ENCODE measurements around the gene TULP4.
"Not testable (repeated sequence)": the region's sequence is repeated elsewhere in the genome, so short reads cannot be mapped to it uniquely, and the experiment has no call there.

The TULP4 gene

DNA sequence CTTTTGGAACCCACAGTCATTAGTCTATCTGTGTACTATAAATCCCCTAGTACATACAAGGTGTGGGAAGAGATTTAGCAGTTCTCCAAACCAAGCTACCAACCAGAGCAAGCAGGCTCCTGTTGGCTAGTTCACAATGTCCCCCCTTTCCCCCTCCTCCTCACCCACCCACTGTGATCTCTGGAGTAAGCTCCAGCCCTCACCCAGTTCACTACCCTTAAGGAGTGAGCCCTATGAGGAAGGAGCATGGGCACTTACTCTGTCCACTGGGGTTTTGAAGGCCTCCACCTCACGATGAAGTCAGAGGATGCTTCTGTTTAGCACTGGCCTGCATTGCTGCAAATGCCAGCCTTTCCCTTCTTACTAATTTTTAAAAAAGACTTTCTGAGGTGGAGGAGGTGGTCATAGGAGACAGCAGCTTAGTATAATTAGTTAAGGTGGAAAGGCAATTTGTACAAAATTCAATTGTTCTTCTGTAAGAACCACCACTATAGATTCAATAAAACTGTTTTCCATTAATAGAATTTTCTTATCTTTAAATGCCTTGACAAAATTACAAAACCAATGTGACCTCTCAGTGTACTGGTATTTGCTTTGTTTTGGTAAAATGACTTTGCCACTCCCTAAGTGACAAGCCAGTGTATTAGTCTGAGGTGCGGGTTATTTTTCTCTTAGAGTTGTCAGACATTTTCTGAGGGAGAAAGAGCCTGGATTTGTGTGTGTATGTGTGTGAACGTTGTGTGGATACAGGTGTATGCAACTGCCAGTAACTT lies 86.2 kb downstream of the TULP4 start:
- no peak for DNase-seq

DNA sequence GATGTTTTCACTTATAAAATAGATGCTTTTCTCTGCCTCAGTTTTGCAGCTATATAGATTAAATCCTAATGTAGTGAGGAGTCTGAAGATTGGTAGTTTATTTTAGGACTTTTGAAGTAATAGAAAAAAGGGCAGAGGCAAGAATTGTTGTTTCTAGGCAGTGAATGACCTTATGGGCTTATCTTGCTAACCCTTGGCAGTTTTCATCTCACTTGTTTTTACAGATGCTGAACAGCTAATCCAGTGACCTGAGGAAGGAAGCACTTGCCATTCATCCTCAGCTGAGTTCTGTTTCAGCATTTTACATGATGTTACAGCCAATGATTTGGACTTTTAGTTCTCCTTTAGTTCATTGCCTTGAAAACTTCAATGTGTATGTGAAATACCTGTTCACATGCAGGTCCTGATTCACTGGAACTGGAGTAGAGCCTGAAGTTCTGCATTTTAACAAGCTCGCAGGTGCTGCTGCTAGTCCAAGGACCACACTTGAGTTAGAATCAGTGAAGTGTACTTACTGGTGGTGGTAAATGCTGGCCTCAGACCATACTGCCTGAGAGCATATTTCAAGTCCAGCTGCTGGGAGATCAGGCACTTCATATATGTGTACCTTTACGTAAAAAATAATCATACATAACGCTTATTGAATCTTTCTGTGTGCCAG lies 86.9 kb downstream of the TULP4 start:
- DNase-seq: no peak

DNA sequence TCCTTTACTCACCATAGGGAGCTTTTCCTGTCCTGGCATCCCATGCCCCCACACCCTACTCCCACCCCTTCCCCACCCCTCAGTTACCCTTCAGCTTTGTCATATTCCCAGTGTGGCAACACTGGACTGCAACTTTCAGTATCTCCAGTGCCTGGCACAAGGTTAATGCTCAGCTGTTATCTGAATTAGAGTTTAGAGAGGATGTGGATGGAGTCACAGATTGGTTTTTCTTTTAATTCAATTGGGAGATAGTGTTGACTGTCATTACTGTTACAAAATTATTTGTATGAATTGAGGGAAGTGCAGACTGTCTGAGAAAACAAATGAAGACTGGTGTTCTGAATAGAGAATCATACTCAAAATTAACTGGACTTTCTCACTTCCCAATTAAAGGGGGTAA lies 89.9 kb downstream of the TULP4 start:
- no peak for DNase-seq

DNA sequence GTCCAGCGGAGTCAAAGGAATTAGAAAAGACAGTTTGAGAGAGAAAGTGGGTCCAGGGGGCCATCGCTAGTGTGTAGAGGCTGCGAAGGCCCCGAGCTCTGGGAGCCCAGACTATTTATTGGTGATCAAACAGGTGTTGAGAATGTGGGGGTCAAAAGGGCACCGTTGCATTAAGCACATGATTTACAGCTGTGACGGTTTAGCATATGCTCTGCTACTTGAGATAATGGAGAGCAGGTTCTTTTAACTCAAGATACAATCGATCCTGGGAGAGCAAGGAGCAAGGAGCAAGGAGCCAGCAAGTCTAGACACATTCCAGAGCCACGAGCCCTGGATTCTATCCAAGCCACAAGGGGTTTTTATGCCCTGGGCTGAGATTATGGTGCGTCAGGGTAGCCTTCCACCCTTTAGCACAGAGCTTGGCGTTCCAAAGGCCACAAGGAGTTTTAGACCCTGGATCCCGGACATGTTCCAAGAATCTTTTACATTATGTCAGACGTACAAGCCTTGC lies 93.1 kb downstream of the TULP4 start:
- DNase-seq: not testable (repeated sequence)

DNA sequence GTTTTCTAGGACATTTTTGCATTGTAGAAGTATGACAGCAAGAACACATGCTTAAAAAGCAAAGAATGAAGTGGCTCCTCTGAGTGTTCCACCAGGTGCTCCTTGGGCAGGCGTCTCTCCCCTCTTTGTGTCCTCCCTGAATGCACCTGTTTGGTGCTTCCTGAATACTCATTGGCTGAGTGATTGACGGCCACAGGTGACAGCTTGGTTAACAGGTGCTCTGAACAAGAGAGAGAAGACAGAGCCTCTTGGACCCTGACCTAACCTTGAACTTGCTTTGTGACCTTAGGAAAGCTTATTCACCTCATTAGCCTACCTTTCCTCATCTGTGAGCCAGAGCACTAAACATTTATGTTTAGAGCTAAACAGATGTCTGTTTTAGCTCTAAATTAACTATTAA lies 93.7 kb downstream of the TULP4 start:
- no peak for DNase-seq

DNA sequence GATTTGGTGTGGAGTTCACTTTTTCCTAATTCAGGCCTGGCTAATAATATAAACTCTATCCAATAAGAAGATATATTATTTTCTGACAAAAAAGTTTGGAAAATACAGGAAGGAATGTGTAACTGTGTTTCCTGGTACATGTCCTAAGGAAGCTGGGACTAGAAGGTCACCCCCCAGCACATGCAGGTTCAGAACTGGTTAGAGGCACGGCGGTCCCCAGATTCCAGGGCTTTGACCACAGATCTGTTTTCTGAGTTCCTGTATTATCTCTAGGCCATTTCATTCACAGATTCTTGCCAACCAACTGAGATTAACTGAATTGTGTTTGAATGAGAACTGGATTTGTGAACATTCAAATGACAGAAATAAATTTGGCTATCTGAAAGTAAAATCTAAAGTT lies 94.5 kb downstream of the TULP4 start:
- DNase-seq: no peak

DNA sequence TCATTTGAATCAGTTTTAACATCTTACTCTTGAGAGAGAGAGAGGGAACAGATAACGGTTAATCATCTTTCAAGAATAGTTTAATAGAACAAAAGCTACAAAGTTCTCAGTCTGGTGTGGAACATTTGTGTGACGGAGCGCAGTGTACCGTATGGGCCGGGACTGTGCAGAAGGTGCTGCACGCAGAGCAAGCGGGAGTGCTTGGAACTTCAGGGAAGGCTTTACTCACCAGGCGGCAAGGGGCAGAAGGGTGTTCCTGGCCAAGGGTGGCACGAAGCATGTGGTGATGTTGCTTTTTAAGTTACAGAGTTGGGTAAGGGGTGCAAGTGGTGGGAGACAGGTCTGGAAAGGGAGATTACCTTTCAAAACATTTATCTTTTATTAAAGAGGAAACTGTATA lies 95.7 kb downstream of the TULP4 start:
- no peak for DNase-seq

DNA sequence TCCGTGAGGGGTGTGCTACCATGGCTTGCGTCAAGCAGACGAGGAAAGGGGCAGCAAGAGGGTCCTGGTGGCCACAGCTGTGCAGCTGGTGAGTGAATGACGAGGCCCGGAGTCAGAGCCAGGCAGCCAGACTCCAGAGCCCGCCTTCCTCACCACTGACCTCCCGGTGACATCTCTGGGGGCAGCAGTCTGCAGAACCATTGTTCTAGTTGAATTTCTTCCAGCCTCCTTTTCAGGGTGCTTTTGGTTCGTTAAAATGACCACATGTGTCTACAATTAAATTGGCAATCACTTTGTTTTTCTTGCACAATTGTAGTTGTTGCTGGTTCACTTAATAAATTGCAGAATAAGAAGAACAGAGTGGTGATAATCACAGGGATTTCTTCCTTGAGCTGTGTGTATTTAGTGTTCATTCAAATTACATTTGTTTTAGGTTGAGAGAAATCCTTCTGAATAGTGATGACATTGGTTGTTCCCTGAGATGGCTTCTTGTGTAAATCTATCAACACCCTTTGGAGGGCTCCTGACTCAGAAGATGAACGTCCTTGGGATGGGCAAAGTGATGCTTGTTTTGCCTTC lies 96.4 kb downstream of the TULP4 start:
- DNase-seq: no peak

DNA sequence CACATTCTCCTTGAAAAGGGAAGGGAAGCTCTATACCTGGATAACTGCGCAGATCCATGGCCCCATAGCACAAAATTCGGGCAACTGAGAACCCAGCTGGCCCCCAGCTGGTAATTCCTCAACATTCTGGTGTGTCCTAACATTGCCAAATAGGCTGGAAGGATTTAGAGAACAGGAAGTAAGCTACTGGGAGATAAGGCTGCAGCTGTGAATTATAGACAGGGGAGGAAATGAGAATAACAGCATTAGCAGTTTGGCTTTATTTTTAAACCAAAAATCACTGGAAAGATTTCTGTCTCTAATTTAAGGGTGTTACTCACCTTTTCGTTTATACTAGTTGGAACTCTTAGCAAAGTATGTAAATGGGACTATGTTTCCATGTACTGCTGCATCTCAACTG lies 97.2 kb downstream of the TULP4 start:
- no peak for DNase-seq

DNA sequence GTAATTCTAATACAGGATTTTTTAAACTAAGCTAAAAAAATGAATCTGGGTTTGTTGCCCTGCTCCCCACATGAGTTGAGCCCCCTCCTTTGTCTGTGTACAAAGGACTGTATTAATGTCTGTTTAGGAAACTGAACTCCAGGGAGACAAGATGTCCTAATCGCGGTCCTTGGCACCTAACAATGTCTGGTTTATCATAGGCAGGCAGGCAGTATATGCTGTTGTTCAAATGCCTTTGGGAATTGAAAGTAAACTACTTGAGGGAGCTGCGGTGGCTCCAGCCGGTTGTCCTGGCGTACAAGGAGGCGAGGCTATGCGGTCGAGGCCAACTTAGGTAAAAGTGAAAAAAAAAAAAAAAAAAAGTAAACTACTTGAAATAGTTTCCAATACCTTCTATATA lies 98.5 kb downstream of the TULP4 start:
- DNase-seq: no peak

DNA sequence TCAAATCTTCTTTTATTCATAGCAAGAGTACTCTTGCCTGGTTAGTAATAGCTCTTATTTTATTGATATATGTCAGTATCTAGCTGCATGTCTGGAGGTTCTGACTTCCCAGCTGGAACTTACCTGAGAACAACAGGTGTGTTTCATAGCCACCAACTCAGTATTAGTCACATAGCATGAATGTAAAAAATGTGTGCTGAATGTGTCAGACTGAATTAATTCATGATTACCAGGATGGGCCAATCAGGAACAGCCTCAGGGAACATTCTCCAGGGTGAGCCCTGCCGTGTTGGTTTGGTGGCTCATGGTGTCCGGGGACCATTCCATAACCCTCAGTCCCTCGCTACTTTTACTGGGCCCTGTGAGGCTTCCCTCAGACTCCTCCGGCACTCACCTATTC lies 99.7 kb downstream of the TULP4 start:
- no peak for DNase-seq

DNA sequence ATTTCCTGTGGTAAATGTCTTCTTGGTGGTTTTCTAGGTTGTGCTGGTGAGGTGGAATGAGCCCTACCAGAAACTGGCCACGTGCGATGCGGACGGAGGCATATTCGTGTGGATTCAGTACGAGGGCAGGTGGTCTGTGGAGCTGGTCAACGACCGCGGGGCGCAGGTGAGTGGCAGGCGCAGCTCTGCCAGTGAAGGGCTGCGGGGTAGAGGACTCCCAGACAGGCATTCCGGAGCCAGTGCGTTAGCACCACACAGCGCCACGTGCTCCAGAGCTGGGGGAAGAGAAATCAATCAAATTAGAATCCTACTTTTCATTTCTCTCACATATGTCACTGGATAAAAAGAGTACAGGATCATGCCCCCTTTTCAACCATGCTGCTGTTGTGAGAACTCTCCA lies 100.8 kb downstream of the TULP4 start:
- DNase-seq: no peak

DNA sequence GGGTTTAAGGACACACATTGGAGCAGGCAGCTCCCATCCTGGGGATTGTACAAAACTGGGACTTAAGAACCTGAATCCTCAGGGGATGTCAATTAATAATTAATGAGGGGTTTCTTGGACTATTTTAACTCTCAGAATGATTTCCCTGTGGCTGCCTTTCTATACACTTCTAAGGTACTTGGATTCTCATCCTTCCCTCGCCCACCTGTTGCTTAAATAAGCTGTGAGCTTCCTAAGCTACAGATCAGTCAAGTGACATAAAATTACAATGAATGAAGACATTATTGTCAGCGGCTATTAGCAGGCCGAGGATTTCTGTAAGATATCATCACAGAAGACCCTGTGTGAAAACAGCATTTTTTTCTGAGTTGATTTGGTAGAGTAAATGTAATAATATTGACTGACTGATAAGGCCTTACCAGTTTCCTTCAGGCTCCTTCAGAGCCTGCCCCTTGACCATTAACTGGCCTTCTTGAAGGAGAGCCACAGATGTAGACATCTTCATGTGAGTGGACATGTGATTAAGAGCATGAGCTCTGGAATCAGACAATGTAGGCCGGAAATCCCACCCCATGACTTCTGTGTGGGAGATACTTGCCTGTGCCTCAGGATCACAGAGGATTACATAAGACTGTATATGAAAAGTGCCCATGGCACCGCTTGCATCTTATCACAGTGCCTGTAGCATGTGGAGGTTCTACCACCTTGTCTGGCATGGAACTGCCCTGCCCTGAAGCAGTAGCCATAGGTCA lies 101.7 kb downstream of the TULP4 start:
- no peak for DNase-seq

DNA sequence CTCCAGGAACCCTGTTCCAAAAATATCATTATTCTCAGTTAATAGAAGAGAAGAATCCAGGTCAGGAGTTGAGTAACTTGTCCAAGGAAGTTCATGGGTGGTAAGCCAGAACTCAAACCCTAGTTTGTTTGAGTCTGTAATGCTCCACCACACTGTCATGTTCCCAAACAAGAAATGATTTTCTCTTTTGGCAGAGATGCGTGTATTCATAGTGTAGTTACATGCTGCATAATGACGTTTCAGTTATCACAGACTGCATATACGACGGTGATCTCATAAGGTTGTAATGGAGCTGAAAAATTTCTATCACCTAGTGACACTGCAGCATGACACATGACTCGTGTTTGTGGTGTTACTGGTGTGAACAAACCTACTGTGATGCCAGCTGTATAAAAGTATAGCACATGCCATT lies 102.6 kb downstream of the TULP4 start:
- DNase-seq: no peak

DNA sequence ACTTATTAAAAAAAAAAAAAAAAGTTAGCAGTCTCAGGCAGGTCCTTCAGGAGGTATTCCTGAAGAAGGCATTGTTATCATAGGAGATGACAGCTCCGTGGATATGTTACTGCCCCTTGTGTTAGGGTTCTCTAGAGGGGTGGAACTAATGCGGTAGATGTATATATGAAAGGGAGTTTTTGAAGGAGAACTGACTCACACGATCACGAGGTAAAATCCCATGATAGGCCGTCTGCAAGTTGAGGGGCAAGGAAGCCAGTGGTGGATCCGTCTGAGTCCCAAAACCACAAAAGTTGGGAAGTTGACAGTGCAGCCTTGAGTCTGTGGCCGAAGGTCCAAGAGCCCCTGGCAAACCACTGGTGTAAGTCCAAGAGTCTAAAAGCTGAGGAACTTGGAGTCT lies 103.4 kb downstream of the TULP4 start:
- no peak for DNase-seq

DNA sequence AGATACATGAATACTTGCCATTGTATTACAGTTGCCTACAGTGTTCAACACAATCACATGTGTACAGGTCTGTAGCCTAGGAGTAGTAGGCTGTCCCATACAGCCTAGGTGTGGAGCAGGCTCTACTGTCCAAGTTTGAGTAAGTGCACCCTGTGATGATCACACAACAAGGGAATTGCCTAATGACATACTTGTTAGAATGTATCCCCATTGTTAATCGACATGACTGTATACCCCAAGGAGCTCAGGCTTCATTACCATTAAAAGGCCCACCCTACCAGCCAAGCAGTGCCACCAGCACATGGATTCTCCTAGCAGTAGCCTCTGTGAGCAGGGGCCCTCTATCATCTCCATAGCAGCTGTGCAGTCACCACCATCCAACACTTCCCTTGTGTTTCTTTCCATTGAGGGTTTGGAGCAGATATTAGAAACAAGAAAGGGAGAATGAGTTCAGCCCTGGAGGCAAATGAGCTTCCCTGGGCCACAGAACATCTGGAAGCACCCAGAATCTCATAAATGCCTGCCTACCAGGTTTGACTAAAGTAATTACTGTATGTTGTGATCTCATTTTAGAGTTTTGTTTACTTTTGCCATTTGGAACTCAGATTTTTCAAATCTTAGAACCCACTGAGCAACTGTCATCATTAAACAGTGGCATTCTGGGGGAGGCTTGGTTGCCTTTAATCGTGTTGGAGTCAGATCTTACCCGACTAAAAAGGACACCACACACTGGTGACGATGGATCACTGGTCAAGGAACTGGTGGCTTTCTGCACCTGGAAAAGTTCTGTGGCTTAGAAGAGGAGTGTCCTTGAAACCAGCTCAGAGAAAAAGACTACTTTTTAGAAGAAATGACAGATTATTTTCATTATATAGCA lies 104.9 kb downstream of the TULP4 start:
- no peak for DNase-seq

DNA sequence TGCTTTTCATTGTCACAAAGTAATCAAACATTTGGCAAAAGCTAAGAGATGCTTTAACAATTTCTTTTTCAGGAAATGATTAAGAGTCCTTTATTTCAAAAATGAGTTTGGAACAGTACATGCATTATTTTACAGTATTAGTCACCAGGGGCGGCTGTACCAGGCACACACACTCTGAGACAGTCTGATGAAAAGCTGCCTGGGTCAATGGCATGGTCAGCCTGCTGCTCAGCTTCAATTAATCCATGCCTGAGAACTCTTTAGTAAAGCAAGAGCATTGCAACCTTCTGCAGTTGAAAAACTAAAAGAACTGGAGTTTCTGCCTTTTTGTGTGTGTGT lies 105.5 kb downstream of the TULP4 start:
- DNase-seq: no peak

DNA sequence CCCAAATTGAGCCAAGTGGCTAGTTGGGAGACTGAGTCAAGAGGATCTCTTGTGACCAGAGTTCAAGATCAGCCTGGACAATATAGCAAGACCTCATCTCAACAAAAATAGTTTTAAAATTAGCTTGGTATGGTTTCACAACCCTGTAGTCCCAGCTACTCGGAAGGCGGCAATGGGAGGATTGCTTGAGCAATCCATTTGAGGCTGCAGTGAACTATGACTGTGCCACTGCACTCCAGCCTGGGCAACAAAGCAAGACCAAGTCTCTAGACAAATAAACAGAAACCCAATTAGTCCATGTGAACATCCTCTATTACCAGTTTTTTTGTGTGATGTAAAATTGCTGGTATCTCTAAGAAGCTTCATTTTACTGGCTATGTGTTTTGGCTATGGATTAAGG lies 106.2 kb downstream of the TULP4 start:
- no peak for DNase-seq

DNA sequence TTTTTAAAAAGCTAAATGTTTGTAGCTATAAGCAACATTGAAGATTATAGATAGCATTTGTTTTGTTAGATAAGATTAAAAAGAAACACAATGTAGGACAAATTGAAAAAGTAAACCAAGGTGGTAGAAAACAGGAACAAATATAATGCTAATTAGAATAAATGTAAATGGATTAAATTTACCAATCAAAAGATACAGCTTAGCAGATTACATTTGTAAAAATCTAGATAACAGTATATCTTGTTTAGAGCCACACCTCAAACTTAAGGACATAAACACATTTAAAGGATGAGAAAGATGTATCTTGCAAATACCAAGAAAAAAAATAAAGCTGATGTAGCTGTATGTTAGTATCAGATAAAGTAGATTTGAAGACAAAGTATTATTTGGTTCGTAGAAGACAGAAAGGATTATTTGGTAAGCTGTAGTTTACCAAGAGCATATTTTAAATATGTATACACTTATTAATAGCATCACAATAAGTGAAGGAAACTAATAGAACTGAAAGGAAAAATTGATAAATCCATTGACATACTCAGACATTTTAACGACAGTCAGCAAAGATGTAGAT lies 107.2 kb downstream of the TULP4 start:
- DNase-seq: no peak

DNA sequence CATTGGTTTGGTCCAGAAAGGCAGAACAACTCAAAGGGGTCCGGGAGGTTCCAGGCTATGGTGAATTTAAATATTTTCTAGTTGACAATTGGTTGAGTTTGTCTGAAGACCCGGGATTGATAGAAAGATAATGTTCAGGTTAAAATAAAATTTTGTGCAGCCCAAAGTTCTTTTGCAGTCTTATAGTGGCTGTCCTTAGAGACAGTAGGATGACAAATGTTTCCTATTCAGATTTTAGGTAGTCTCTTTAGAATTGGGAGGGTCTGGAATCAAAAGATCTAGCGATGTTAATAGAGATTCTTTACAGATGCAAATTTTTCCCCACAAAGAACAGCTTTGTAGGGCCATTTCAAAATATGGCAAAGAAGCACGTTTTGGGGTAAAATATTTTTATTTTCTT lies 109.1 kb downstream of the TULP4 start:
- DNase-seq: no peak

DNA sequence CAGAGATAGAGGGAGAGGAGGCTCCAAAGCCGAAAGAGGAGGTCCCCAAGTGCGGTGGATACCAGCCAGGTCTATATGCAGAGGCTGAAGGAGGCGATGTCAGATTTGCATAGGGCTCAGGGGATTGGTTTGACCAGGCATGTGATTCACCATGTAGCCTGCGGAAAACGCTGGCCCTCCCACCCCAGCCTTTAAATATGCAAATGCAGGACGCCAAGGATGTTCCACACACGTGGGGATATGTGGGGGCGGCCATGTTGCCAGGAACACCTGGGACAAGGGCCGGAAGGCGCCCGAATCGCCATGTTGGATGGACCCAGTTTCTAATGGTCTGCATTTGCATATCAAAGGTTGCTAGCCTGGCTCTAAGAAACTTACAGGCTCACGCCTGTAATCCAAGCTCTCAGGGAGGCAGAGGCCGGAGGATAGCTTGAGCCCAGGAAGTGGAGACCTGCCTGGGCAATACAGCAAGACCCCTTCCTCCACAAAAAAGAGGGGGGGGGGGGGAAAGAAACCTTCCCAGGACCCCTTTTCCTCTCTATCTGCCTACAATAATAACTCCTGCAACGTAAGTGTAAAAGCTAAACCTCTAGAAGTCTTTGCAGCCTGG lies 110.5 kb downstream of the TULP4 start:
- no peak for DNase-seq

DNA sequence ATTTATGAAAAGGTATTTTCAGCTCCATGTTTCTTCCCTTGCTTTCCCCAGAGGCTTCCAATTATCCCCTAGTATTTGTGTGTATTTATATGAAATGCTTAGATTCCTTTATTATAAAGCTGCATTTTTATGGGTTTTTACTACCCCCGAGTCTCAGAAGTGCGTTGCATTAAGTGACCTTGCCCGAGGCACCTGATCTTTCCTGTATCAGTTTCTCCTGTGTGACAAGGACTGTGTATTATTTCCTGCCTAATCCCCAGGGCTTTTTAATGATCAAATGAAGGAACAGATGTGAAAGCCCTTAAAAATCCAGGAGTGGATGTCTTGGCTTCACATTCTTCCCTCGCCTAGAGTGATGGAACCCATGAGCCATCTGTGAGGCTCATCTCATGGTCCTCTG lies 118.8 kb downstream of the TULP4 start:
- no peak for DNase-seq

Data from GOT3 (cell line).